ENCODE data around the gene OVOL3.

DNA sequence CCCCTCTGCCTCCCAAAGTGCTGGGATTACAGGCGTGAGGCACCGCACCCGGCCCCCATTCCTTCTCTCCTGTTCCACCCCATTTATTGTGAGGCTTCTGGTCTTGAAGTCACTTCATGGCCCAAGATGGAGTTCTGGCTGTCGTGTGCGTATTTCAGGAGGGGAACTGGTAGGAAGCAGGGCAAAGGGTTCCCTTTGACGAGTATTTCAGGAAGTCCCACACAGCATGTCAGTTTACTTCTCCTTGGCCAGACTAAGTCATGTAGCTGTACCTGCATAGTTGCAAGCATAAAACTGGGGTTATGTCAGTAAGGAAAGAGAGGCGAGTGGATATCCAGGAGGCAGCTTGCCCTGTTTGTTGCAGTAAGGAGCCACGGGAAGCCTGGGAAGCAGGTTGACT, 46.1 kb upstream of the OVOL3 start:
- TF ChIP-seq, protein P1, sequence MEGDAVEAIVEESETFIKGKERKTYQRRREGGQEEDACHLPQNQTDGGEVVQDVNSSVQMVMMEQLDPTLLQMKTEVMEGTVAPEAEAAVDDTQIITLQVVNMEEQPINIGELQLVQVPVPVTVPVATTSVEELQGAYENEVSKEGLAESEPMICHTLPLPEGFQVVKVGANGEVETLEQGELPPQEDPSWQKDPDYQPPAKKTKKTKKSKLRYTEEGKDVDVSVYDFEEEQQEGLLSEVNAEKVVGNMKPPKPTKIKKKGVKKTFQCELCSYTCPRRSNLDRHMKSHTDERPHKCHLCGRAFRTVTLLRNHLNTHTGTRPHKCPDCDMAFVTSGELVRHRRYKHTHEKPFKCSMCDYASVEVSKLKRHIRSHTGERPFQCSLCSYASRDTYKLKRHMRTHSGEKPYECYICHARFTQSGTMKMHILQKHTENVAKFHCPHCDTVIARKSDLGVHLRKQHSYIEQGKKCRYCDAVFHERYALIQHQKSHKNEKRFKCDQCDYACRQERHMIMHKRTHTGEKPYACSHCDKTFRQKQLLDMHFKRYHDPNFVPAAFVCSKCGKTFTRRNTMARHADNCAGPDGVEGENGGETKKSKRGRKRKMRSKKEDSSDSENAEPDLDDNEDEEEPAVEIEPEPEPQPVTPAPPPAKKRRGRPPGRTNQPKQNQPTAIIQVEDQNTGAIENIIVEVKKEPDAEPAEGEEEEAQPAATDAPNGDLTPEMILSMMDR (IDR thresholded peaks at IDR 0.05): no peak
- TF ChIP-seq POLR2A (IDR thresholded peaks at IDR 0.05; ENCODE audit: low read depth): no peak
